ENCODE results near the gene FAM83E. TPM values are rescaled to one million over a fixed set of nuclear protein-coding genes. Genes with fewer than 3 reads are reported as not detected.
"Not testable (repeated sequence)": the region's sequence is repeated elsewhere in the genome, so short reads cannot be mapped to it uniquely, and the experiment has no call there.

FAM83E gene
- total RNA-seq, 1 donor from 2014 or later, result 12.7 TPM

DNA sequence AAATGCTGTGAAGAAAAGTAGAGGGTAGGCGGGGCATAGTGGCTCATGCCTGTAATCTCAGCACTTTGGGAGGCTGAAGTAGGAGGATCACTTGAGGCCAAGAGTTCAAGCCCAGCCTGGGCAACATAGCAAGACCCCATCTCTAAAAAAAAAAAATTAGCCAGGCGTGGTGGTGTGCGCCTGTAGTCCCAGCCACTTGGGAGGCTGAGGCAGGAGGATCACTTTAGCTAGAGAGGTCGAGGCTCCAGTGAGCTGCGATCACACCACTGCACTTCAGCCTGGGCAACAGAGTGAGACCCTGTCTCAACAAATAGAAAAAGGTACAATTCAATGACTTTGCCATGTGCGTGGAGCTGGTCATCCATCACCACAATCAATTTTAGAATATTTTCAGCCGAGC lies 37.0 kb downstream of the FAM83E start:
- DNase-seq (ENCODE audit: low spot score), result not testable (repeated sequence)

DNA sequence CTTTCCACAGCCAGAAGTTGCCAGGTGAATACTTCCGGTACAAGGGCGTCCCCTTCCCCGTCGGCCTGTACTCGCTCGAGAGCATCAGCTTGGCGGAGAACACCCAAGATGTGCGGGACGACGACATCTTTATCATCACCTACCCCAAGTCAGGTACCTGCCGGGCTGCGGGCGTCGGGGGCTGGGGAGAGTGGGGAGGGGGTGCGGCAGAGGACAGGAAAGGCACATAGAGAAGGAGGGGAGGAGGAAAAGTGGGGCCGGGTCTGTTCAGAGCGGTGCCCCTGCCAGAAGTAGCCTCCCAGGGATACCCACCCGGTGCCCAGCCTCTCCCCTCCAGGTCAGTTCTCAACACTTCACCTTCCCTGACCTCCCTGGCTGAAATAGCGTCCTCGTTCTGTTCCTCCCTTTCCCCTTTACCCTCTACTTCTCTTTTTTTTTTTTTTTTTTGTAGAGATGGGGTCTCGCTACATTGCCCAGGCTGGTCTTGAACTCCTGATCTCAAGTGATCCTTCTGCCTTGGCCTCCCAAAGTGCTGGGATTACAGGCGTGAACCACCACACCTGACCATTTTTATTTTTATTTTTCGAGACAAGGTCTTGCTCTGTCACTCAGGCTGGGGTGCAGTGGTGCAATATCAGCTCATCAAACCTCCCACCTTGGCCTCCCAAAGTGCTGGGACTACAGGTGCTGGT lies 38.8 kb downstream of the FAM83E start:
- no peak for DNase-seq (ENCODE audit: low spot score)

DNA sequence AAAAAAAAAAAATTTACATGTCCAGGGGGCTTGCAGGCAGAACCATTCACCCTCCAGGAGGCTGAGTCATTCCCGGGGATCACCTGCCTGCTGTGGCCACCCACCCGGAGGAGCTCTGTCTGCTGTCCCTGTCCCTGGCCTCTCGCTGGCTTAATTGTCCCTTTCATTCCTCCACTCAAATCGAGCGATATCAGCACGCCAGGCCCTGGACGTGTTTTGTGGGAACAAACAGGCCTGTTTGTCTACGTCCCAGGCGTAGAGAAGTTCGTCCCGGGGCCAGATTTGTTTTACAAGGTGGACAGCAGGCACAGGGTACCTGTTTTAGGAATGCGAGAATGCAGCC lies 41.7 kb downstream of the FAM83E start:
- DNase-seq (ENCODE audit: low spot score), result no peak

DNA sequence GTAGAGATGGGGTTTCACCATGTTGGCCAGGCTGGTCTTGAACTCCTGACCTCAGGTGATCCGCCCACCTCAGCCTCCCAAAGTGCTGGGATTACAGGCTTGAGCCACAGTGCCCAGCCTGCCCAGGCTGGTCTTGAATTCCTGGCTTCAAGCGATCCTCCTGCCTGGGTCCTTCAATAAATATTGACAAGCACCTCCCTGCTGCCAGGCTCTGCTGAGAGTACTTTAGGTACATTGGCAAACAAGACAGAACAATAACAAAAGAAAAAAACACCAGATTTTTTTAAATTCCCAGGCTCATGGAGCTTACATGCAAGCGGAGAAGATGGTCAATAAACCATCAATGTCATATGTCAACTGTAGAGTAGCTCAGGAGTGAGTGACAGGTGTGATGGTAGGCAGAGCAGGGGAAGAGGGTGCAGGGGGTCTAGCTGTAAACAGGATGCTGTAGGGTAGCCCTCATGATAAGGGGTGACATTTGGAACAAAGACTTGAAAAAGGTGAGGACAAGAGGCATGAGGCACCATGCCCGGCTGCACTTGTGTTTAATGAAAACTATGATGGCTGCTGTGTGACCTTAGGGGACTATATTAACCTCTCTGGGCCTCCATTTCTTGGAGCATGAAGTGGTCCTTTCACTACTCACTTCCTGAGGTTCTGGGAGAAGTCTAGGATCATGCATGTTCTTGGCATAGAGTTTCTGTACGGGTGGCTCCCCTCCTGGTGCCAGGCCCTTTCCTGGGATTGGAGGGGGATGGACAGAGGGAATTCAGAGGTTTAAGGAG lies 43.3 kb downstream of the FAM83E start:
- no peak for DNase-seq (ENCODE audit: low spot score)

DNA sequence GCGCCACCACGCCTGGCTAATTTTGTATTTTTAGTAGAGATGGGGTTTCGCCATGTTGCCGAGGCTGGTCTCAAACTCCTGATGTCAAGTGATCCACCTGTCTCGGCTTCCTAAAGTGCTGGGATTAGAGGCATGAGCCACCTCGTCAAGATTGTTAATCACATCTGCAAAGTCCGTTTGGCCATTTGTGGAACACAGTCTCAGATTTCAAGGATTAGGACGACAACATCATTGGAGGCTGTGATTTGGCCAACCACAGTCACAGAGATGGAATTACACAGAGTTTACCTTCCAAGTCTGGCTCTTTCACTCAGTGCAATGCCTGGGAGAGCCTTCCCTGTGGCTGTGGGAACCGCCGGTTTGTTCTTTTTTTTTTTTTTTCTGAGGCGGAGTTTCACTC lies 45.1 kb downstream of the FAM83E start:
- no peak for DNase-seq (ENCODE audit: low spot score)

DNA sequence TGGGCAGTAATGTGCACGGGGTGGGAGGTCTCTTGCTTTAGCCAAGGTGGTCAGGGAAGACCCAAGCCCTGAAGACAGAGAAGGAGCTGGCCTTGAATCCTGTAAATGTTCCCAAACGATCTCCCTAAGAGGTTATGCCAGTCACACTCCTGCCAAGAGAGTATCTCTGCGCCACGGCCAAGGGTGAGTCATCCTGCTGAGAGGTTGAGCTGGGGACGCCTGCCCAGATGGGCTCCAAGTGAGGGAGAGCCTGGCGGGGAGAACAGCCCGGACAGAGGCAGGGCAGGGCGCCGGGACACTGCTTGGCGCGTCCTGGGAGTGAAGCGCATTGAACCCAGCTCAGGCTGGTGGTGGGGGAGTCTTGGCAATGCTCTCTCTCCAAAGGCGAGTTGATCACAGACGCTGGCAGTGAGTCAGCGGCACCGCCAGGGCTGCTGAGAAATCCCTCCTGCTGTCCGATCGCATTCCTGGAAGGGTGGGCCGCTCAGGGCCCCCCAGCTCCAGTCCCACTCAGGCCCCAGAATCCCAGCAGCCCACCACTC lies 46.5 kb downstream of the FAM83E start:
- DNase-seq (ENCODE audit: low spot score), result peak; percentile 86

DNA sequence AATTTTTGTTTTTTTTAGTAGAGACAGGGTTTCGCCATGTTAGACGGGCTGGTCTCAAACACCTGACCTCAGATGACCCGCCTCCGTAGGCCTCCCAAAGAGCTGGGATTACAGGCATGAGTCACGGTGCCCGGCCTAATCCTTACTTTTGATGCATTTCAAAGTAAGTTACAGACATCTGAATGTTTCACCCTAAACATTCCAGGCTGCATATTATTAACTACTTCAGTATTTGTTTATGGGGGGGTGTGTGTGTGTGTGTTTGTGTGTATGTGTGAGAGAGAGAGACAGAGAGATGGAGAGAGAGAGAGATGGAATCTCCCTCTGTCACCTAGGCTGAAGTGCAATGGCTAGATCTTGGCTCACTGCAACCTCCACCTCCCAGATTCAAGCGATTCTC lies 49.8 kb downstream of the FAM83E start:
- no peak for DNase-seq (ENCODE audit: low spot score)

Other genes with a start within 250 kb of the FAM83E start
- 146 TPM for gene KDELR1, start 223.5 kb downstream of the FAM83E start, total RNA-seq
- gene GRIN2D, start 221.4 kb downstream of the FAM83E start, total RNA-seq, result 0.86 TPM
- gene GRWD1, start 169.1 kb downstream of the FAM83E start, total RNA-seq, result 43.6 TPM
- 1.5 TPM for gene KCNJ14, start 159.5 kb downstream of the FAM83E start, total RNA-seq
- gene CYTH2, start 145.7 kb downstream of the FAM83E start, total RNA-seq, result 61.6 TPM
- 5.1 TPM for gene LMTK3, start 103.2 kb downstream of the FAM83E start, total RNA-seq
- gene SULT2B1, start 62.9 kb downstream of the FAM83E start, total RNA-seq, result 1.6 TPM
- gene SPACA4, start 8.3 kb downstream of the FAM83E start, total RNA-seq, result not detected
- gene RPL18, start 4.1 kb upstream of the FAM83E start, total RNA-seq, result 1,575 TPM
- 27.6 TPM for gene SPHK2, start 4.4 kb upstream of the FAM83E start, total RNA-seq
- 12.7 TPM for gene DBP, start 22.3 kb upstream of the FAM83E start, total RNA-seq
- 9.6 TPM for gene CA11, start 31.1 kb upstream of the FAM83E start, total RNA-seq
- 1.0 TPM for gene NTN5, start 57.9 kb upstream of the FAM83E start, total RNA-seq
- 35.4 TPM for gene FUT2, start 80.9 kb upstream of the FAM83E start, total RNA-seq
- 2.2 TPM for gene MAMSTR, start 104.6 kb upstream of the FAM83E start, total RNA-seq
- gene RASIP1, start 125.5 kb upstream of the FAM83E start, total RNA-seq, result 21.2 TPM
- gene IZUMO1, start 131.8 kb upstream of the FAM83E start, total RNA-seq, result 0.91 TPM
- gene FUT1, start 137.6 kb upstream of the FAM83E start, total RNA-seq, result 5.0 TPM
- gene FGF21, start 140.4 kb upstream of the FAM83E start, total RNA-seq, result not detected
- 170 TPM for gene BCAT2, start 196.0 kb upstream of the FAM83E start, total RNA-seq
- 24.4 TPM for gene HSD17B14, start 221.4 kb upstream of the FAM83E start, total RNA-seq

Measured in ureter (tissue), 1 donor.